Mucosa of descending colon (tissue), 3 donors: ENCODE measurements around the gene ASCC3. TPM values are rescaled to one million over a fixed set of nuclear protein-coding genes. Genes with fewer than 3 reads are reported as not detected.
"Not testable (repeated sequence)": the region's sequence is repeated elsewhere in the genome, so short reads cannot be mapped to it uniquely, and the experiment has no call there.

Experiments used
- ATAC-seq: fragments of 200-7000 bp; cut with Tn5 transposase; one replicate; pipeline ENCODE4 v1.9.1; 2020; ENCODE audit warnings: mild to moderate bottlenecking, moderate library complexity
- DNase-seq, 3 donors: peaks; one replicate each; pipeline ENCODE4 v3.0.0-alpha.2; 2020
- H3K36me3 ChIP-seq: fragments of 200-600 bp; one replicate; pipeline ENCODE4 v1.8.0; 2021; ENCODE audit warnings: low read depth, mild to moderate bottlenecking
- H3K4me1 ChIP-seq: fragments of 200-600 bp; one replicate; pipeline ENCODE4 v1.8.0; 2021; ENCODE audit warnings: low read depth, mild to moderate bottlenecking
- H3K4me3 ChIP-seq: fragments of 200-600 bp; one replicate; pipeline ENCODE4 v1.8.0; 2021; ENCODE audit warnings: mild to moderate bottlenecking
- H3K9me3 ChIP-seq: fragments of 200-600 bp; one replicate; pipeline ENCODE4 v1.8.0; 2021; ENCODE audit warnings: mild to moderate bottlenecking
- intact Hi-C, 2 donors: fragments of 100-400 bp; cut with DNase I in 1 of 2; cut with micrococcal nuclease in 1 of 2; formaldehyde crosslinking; loops; one replicate each; pipeline versions ENCODE4 v1.11.0 to v1.11.1; 2022; cut with DNase I, micrococcal nuclease
- total RNA-seq, 3 donors: library from RNA; stranded (reverse); fragmentation: NEBNext Ultra II Directional in 2 of 3; extraction: Animal tissue kit (Norgen Biotek cat#: 25700) in 2 of 3; gene quantifications; one replicate each; pipeline versions ENCODE4 v1.2.1 to v1.2.4, GENCODE V29; 2021 to 2023
- TF ChIP-seq, protein P1 (sequence below): fragments of 200-600 bp; IDR thresholded peaks from one replicate; pipeline ENCODE4 v1.8.0; 2022; ENCODE audit warnings: antibody characterized with exemption, mild to moderate bottlenecking
- donor health status: DM: no; HTN: no; CAD: no; lungs with moderate emphysema.
- donor health status: DM: no; HTN: no; CAD: no.
- donor health status: DM: no; HTN: yes; CAD: no.

Gene ASCC3
- total RNA-seq, 3 donors from 2014 or later = 24.6 to 28.5 (median 27.8) TPM

DNA sequence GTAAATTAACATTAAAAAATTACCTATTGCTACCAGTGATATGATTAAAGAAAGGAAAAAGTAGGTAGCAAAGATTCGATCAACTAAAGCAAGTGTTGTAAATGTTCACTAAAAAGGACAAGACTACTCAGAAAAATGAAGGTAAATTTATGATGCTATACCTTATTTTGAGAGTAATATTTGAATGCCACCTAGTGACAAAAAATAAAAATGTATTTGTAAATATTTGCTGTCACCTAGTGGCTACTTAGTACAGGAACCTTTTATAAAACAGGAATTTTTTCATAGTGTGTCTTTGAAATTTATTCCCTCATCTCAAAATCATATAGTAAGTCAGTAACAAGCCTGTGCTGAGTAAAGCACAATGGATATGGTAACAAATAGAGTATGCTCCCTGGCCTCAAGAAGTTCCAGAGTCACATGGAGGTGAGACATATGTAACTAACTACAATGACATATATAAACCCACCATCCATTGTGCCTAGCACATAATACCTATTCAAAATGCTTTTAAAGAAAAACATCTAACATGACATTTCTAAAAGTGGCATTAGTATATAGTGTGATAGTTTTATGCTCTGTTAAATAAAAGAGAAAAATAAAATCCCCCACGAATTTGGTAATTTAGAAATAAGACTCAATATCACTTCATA, 223.3 kb downstream of the ASCC3 start:
- Histone ChIP-seq H3K36me3 (no peaks in the 10 kb centered on the region), H3K4me3 (no peak overlapping the region), H3K4me1 (no peaks in the 10 kb centered on the region), H3K9me3 (no peaks in the 10 kb centered on the region)
- intact Hi-C loops = no loop called here
- ATAC-seq (no peak), DNase-seq (no peak)
- TF ChIP-seq, protein P1, sequence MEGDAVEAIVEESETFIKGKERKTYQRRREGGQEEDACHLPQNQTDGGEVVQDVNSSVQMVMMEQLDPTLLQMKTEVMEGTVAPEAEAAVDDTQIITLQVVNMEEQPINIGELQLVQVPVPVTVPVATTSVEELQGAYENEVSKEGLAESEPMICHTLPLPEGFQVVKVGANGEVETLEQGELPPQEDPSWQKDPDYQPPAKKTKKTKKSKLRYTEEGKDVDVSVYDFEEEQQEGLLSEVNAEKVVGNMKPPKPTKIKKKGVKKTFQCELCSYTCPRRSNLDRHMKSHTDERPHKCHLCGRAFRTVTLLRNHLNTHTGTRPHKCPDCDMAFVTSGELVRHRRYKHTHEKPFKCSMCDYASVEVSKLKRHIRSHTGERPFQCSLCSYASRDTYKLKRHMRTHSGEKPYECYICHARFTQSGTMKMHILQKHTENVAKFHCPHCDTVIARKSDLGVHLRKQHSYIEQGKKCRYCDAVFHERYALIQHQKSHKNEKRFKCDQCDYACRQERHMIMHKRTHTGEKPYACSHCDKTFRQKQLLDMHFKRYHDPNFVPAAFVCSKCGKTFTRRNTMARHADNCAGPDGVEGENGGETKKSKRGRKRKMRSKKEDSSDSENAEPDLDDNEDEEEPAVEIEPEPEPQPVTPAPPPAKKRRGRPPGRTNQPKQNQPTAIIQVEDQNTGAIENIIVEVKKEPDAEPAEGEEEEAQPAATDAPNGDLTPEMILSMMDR = no peak

DNA sequence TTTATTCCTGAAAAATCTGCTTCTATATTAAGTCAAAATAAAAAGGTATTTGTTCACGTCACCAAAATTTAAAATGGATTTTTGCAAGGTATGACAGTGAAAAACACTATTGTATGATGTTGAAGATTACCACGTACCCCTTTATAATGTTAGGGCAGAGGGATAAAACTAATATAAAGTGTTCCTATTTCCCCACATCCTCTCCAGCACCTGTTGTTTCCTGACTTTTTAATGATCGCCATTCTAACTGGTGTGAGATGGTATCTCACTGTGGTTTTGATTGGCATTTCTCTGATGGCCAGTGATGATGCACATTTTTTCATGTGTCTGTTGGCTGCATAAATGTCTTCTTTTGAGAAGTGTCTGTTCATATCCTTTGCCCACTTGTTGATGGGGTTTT, 240.0 kb downstream of the ASCC3 start:
- H3K4me1 ChIP-seq, intact Hi-C loops, H3K9me3 ChIP-seq, H3K36me3 ChIP-seq, DNase-seq, H3K4me3 ChIP-seq, ATAC-seq: not testable (repeated sequence)

DNA sequence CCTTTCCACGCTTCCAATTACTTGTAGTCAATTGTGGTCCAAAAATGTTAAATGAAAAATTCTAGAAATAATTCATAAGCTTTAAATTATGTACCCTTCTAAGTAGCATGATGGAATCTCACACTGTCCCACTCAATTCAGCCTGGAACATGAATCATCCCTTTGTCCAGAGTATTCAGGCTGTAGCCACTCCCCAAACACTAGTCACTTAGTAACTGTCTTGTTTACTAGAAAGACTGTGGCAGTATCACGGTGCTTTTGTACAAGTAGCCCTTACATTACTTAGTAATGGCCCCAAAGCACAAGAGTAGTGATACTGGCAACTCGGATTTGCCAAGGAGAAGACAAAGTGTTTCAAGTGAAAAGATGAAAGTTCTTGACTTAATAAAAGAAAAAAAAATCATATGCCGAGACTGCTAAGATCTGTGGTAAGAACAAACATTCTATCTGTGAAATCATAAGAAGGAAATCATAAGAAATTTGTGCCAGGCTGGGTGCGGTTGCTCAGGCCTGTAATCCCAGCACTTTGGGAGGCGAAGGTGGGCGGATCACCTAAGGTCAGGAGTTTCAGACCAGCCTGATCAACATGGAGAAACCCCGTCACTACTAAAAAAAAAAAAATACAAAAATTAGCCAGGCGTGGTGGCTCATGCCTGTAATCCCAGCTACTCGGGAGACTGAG, 247.9 kb downstream of the ASCC3 start:
- Histone ChIP-seq H3K9me3 (no peaks in the 10 kb centered on the region), H3K4me3 (no peak overlapping the region), H3K4me1 (no peaks in the 10 kb centered on the region), H3K36me3 (no peaks in the 10 kb centered on the region)
- ATAC-seq (peak; percentile 94), DNase-seq (no peak)
- TF ChIP-seq, protein P1 = no peak
- intact Hi-C loops = no loop called here

DNA sequence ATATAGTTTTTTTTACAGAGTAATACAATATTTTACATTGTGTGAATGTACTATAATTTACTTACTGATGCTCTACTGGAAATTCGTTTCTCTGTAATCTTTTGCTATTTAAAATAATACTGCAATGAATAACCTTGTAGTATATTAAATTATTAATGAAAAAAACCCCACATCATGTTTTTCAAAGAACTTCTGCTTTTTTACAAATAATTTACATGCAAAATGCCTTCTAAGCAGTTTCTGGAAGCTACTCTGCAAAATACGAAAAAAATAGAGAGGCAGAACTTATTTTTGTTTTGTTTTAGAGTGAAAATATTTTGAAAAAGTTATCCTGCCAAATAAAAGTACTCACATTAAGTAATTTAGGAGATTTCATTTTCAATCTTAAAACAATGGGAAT, 250.6 kb downstream of the ASCC3 start:
- TF ChIP-seq, protein P1 = no peak
- no peaks in the 10 kb centered on the region for H3K4me1 ChIP-seq
- ATAC-seq = no peak
- H3K9me3 ChIP-seq = no peaks in the 10 kb centered on the region
- no peaks in the 10 kb centered on the region for H3K36me3 ChIP-seq
- DNase-seq = no peak
- H3K4me3 ChIP-seq = no peak overlapping the region
- intact Hi-C loops = no loop called here

DNA sequence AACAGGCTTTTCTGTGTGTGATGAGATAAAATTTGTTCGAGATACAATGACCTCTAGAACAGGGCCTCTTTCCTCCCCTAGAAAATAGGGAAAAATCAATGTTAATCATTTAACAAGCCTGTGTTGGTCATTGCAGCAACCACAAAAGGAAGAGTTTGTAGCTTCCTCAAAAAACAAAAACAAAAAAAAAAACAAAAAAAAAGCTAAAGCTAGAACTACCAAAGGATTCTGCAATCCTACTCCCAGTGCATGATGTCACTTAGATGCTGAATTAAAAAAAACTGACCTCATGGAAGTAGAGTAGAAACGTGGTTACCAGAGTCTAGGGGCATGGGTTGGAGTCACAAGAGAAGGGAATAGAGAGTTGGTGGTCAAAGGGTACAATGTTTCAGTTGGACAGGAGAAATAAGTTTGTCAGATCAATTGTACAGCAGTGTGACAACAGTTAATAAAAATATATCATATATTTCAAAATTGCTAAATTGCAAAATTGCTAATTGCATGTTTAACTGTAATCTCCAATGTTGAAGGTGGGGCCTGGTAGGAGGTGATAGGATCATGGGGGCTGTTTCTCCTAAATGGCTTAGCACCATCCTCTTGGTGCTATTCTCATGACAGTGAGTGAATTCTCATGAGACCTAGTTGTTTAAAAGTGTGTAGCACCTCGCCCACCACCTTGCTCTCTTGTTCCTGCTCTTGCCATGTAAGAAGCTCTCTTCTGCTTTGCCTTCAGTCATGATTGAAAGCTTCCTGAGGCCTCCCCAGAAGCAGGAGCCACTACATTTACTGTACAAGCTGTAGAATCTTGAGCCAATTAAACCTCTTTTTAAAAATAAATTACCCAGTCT, 253.0 kb downstream of the ASCC3 start:
- Histone ChIP-seq H3K4me3 (no peak overlapping the region), H3K9me3 (no peaks in the 10 kb centered on the region), H3K36me3 (no peaks in the 10 kb centered on the region), H3K4me1 (no peaks in the 10 kb centered on the region)
- intact Hi-C loops = no loop called here
- no peak for ATAC-seq
- TF ChIP-seq, protein P1 = no peak
- DNase-seq = no peak

DNA sequence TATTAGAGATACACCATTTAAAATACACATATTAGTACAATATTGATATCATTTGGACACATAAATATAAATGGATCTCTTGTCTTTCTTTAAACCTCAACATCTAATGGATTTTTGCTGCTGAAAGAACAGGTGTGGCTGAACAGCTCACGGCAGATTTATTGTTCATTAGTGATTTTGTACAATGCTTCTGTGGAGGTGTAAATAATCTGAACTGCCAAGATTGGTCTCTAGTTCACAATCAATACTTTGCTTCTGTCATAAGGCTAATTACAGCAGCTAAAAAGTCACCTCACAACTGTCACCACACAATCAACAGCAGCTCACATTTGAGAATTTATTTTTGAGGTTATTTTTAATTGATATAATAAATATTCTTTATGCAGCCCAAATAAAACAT, 254.4 kb downstream of the ASCC3 start:
- Histone ChIP-seq H3K9me3 (no peaks in the 10 kb centered on the region), H3K36me3 (no peaks in the 10 kb centered on the region), H3K4me3 (no peak overlapping the region), H3K4me1 (no peaks in the 10 kb centered on the region)
- DNase-seq = no peak
- no peak for ATAC-seq
- TF ChIP-seq, protein P1 = no peak
- intact Hi-C loops = no loop called here
